IPS-20b (cell line): ENCODE measurements around the gene TMEM116.

Experiments used
- H3K27ac ChIP-seq: one replicate; pipeline ENCODE4 v1.5.1; 2013; ENCODE audit warnings: low read length
- H3K27me3 ChIP-seq: 2 replicates; pipeline ENCODE4 v1.6.1; 2013; ENCODE audit warnings: mild to moderate bottlenecking, low read length, inconsistent platforms; ENCODE audit not compliant: insufficient read depth
- H3K36me3 ChIP-seq: 2 replicates; pipeline ENCODE4 v1.6.1; 2013; ENCODE audit warnings: low read depth, mild to moderate bottlenecking, inconsistent platforms, low read length, moderate library complexity; ENCODE audit not compliant: insufficient read depth
- H3K4me1 ChIP-seq: 2 replicates; pipeline ENCODE4 v1.6.1; 2013; ENCODE audit warnings: mild to moderate bottlenecking, control low read depth, inconsistent platforms, low read length, moderate library complexity; ENCODE audit not compliant: insufficient read depth
- H3K4me3 ChIP-seq: 2 replicates; pipeline ENCODE4 v1.5.1; 2013; ENCODE audit warnings: mild to moderate bottlenecking, low read length, inconsistent platforms
- H3K9ac ChIP-seq: 2 replicates; pipeline ENCODE4 v1.6.1; 2013; ENCODE audit warnings: low read depth, mild to moderate bottlenecking, inconsistent platforms, low read length, moderate library complexity
- H3K9me3 ChIP-seq: 2 replicates; pipeline ENCODE4 v1.6.1; 2013; ENCODE audit warnings: mild to moderate bottlenecking, low read depth, low read length, inconsistent platforms; ENCODE audit not compliant: insufficient read depth

The TMEM116 gene

DNA sequence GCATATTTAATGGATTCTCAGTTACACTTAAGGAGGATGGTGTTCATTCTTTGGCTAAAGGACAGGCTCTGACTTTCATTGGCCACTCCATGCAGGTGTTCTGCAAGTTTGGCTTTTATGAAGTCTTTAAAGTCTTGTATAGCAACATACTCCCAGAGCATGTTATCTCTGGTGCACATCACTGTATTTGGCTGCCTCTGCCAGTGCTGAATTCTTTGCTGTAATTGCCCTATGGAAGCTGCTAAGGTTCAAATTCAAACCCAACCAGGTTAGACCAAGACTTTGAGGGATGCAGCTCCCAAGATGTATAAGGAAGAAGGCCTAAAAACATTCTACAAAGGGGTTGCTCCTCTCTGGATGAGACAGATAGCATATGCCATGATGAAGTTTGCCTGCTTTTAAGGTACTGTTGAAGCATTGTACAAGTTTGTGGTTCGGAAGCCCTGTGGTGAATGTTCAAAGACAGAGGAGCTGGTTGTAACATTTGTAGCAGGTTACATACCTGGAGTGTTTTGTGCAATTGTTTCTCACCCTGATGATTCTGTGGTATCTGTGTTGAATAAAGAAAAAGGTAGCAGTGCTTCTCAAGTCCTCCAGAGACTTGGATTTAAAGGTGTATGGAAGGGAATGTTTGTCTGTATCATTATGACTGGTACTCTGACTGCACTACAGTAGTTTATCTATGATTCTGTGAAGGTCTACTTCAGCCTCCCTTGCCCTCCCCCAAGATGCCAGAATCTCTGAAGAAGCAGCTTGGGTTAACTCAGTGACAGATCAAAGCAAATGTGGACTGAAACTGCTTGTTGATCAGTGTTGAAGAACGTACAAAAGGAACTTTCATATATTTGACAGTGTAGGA lies 19.4 kb downstream of the TMEM116 start:
- no peak overlapping the region for H3K9ac ChIP-seq
- H3K27ac ChIP-seq: no peak overlapping the region
- H3K27me3 ChIP-seq: no peaks in the 10 kb centered on the region
- no peak overlapping the region for H3K4me3 ChIP-seq
- H3K36me3 ChIP-seq: no peaks in the 10 kb centered on the region
- H3K9me3 ChIP-seq: no peaks in the 10 kb centered on the region
- no peaks in the 10 kb centered on the region for H3K4me1 ChIP-seq

GRCh38 chr12:111992464-111992863 lies 20.5 kb downstream of the TMEM116 start:
- Histone ChIP-seq H3K36me3 (no peaks in the 10 kb centered on the region), H3K27me3 (no peaks in the 10 kb centered on the region), H3K27ac (no peak overlapping the region), H3K4me3 (no peak overlapping the region), H3K9me3 (no peaks in the 10 kb centered on the region), H3K9ac (no peak overlapping the region), H3K4me1 (no peaks in the 10 kb centered on the region)

DNA sequence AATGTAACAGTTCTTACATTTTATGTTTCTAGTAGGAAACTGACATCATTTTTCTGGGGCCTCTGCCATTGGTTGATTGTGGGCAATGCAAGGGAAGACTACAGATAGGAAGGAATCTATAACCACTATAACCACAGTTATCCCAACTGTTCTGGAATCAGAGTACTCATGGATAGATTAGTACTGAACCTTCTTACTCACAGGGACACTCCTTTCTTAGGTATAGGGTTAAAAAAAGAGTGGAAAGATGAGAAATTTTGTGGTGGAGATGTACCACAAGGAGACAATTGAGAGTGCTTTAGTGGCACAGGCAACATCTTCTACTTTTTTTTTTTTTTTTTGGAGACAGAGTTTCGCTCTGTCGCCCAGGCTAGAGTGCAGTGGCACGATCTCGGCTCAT lies 21.0 kb downstream of the TMEM116 start:
- Histone ChIP-seq H3K9ac (no peak overlapping the region), H3K4me3 (no peak overlapping the region), H3K36me3 (no peaks in the 10 kb centered on the region), H3K4me1 (no peaks in the 10 kb centered on the region), H3K27ac (no peak overlapping the region), H3K27me3 (no peaks in the 10 kb centered on the region), H3K9me3 (no peaks in the 10 kb centered on the region)

DNA sequence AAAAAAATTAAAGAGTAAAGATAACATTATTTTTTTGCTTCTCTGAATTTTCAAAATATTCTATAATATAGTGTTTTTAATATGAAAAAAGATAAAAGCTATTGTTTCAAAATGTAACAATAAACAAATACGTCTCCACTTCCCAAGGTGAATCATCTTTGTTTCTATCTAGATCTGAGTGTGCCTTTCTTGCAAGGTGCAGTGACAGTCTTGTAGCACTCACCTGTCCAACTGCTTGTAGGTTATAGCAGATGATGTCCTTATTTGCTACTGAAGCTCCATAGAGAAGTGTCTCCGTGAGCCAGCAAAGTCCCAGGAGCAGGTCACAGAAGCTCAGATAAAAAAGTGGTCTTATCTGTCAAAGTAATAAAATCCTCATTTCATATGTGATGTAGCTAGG lies 21.4 kb downstream of the TMEM116 start:
- Histone ChIP-seq H3K27me3 (no peaks in the 10 kb centered on the region), H3K36me3 (no peaks in the 10 kb centered on the region), H3K4me1 (no peaks in the 10 kb centered on the region), H3K9me3 (no peaks in the 10 kb centered on the region), H3K9ac (no peak overlapping the region), H3K27ac (no peak overlapping the region), H3K4me3 (no peak overlapping the region)

DNA sequence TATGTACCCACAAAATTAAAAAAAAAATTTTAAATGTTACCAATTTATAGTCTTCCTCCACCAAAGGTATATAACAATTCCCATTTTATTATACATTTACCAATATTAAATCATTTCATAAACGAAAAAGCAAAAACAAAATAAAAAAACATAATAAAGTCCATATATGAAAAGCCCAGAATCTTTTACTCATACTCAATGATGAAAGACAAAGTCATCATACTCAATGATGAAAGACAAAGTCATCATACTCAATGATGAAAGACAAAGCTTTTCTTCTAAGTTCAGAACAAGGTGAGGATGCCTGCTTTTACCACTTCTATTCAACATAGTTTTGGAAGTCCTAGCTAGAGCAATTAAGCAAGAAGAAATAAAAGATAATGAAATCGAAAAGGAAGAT lies 28.1 kb downstream of the TMEM116 start:
- H3K4me3 ChIP-seq: no peak overlapping the region
- no peaks in the 10 kb centered on the region for H3K27me3 ChIP-seq
- no peaks in the 10 kb centered on the region for H3K36me3 ChIP-seq

DNA sequence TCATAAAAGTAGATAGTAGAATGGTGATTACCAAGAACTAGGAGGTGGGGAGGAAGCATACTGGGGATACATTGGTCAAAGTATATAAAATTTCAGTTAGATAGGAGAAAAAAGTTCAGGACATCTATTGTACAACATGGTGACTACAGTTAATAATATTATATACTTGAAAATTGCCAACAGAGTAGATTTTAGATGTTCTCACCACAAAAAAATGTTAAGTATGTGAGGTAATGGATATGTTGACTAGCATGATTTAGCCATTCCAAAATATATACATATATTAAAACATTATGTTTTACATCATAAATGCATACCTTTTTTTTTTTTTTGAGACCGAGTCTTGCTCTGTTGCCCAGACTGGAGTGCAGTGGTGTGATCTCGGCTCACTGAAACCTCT lies 31.0 kb downstream of the TMEM116 start:
- no peak overlapping the region for H3K9ac ChIP-seq
- no peaks in the 10 kb centered on the region for H3K9me3 ChIP-seq
- no peaks in the 10 kb centered on the region for H3K36me3 ChIP-seq
- no peak overlapping the region for H3K4me3 ChIP-seq
- H3K27ac ChIP-seq: no peak overlapping the region
- no peaks in the 10 kb centered on the region for H3K27me3 ChIP-seq
- no peaks in the 10 kb centered on the region for H3K4me1 ChIP-seq

More for the DNA sequence above, 28.1 kb downstream of the TMEM116 start:
- H3K27ac ChIP-seq: no peak overlapping the region
- H3K9me3 ChIP-seq: no peaks in the 10 kb centered on the region
- H3K4me1 ChIP-seq: no peaks in the 10 kb centered on the region
- no peak overlapping the region for H3K9ac ChIP-seq

DNA sequence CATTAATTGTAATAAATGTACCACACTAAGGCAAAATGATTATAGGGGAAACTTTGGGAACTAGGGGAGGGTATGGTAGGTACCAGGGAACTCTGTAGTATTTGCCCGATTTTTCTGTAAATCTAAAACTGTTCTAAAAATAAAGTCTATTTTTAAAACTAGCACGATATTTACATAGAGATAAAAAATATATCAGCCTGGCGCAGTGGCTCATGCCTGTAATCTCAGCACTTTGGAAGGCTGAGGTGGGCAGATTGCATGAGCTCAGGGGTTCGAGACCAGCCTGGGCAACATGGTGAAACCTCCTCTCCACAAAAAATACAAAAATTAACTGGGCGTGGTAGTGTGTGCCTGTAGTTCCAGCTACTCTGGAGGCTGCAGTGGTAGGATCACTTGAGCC lies 32.4 kb downstream of the TMEM116 start:
- Histone ChIP-seq H3K27ac (no peak overlapping the region), H3K9me3 (no peaks in the 10 kb centered on the region)

DNA sequence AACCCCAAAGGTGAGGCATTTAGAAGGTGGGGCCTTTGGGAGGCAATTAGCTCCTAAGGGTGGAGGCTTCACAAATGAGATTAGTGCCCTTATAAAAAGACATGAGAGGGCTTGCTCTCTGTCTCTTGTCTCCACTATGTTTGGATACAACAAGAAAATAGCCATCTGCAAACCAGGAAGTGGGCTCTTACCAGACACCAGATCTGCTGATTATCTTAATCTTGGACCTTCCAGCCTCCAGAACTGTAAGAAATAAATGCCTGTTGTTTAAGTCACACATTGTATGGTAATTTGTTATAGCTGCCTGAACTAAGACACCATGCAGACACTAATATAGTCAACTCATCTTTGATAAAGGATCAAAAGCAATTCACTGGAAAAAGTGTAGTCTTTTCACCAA lies 34.4 kb downstream of the TMEM116 start:
- Histone ChIP-seq H3K9ac (no peak overlapping the region), H3K36me3 (no peaks in the 10 kb centered on the region), H3K4me3 (no peak overlapping the region), H3K9me3 (no peaks in the 10 kb centered on the region), H3K27ac (no peak overlapping the region), H3K4me1 (no peaks in the 10 kb centered on the region), H3K27me3 (no peaks in the 10 kb centered on the region)

More for the DNA sequence above, 32.4 kb downstream of the TMEM116 start:
- Histone ChIP-seq H3K27me3 (no peaks in the 10 kb centered on the region), H3K4me1 (no peaks in the 10 kb centered on the region), H3K9ac (no peak overlapping the region), H3K4me3 (no peak overlapping the region), H3K36me3 (no peaks in the 10 kb centered on the region)

- no peaks in the 10 kb centered on the region; the same call in 1 of the 2 replicates for H3K9me3 ChIP-seq
- no peaks in the 10 kb centered on the region for H3K27me3 ChIP-seq
- no peak overlapping the region for H3K9ac ChIP-seq
- no peak overlapping the region for H3K27ac ChIP-seq
- no peaks in the 10 kb centered on the region for H3K36me3 ChIP-seq
- no peak overlapping the region for H3K4me3 ChIP-seq
- no peaks in the 10 kb centered on the region for H3K4me1 ChIP-seq
Measured at GRCh38 chr12:111976860-111977259, 36.1 kb downstream of the TMEM116 start.

- H3K27ac ChIP-seq: no peak overlapping the region
Measured at GRCh38 chr12:111976291-111976690, 36.7 kb downstream of the TMEM116 start.

DNA sequence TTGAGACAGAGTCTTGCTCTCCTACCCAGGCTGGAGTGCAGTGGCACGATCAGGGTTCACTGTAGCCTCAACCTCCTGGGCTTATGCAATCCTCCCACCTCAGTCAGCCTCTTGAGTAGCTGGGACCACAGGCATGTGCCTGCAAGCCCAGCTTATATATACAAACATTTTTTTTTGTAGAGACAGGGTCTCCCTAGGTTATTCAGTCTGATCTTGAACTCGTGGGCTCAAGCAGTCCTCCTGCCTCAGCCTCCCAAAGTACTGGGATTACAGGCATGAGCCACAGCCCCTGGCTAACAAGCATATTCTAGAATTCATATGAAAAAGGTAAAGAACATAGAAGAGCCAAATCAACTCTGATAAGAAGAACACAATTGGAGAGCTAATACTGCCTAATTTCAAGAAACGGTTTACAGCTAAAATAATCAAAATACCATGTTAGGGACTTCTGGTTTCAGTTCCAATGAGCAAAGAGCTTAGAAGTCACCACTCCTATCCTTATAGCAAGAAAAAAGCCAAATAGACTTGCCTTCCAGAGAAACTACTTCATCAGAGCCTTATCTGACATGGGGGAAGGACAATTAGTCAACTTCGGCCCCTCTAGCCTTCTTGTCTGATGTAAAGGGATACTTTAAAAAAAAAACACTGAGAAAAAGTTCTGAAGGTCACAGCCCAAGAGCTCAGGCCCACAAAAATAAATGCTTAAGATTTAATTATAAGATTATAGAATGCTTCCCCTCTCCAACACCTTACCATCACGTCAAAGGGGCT lies 37.6 kb downstream of the TMEM116 start:
- Histone ChIP-seq H3K27me3 (no peaks in the 10 kb centered on the region), H3K36me3 (no peaks in the 10 kb centered on the region), H3K4me1 (no peaks in the 10 kb centered on the region), H3K27ac (no peak overlapping the region), H3K9me3 (peaks cover 12% of the 10 kb centered on the region), H3K9ac (no peak overlapping the region), H3K4me3 (no peak overlapping the region)

More at GRCh38 chr12:111976291-111976690, 36.7 kb downstream of the TMEM116 start:
- no peaks in the 10 kb centered on the region for H3K36me3 ChIP-seq
- H3K9ac ChIP-seq: no peak overlapping the region
- peaks cover 4% of the 10 kb centered on the region for H3K9me3 ChIP-seq
- no peak overlapping the region for H3K4me3 ChIP-seq
- H3K27me3 ChIP-seq: no peaks in the 10 kb centered on the region
- H3K4me1 ChIP-seq: no peaks in the 10 kb centered on the region

DNA sequence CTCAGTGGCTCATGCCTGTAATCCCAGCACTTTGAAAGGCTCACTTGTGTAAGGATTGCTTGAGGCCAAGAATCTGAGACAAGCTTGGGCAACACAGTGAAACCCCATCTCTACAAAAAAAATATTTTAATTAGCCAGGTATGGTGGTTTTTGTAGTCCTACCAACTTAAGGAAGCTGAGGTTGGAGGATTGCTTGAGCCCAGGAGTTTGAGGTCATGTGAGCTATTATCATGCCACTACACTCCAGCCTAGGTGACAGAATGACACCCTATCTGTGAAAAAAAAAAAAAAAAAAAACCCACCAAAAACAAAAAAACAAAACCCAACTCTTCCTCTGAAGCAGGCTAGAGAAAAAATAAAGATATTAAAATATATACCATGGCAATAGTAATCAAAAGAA lies 41.2 kb downstream of the TMEM116 start:
- Histone ChIP-seq H3K36me3 (no peaks in the 10 kb centered on the region), H3K9me3 (peaks cover 16% of the 10 kb centered on the region), H3K4me3 (no peak overlapping the region), H3K27me3 (no peaks in the 10 kb centered on the region), H3K27ac (no peak overlapping the region), H3K4me1 (no peaks in the 10 kb centered on the region), H3K9ac (no peak overlapping the region)
